OCI-LY3 (cell line): ENCODE measurements around the gene COG2.

ENCODE experiments used
- EZH2phosphoT487 ChIP-seq: fragments of 200-600 bp; shearing (Covaris generic); IDR thresholded peaks from 2 replicates; pipeline ENCODE4 v1.6.1; 2018; ENCODE audit warnings: antibody characterized with exemption, mixed run types, low read depth
- TF ChIP-seq, protein P1 (sequence below): fragments of 200-600, 300-600 bp; sonication (generic); IDR thresholded peaks from 2 replicates; pipeline ENCODE4 v1.5.1; 2014; ENCODE audit warnings: antibody characterized with exemption, low read length, low read depth

GRCh38 chr1:230728710-230729392, 86.6 kb downstream of the COG2 start:
- TF ChIP-seq, protein P1, sequence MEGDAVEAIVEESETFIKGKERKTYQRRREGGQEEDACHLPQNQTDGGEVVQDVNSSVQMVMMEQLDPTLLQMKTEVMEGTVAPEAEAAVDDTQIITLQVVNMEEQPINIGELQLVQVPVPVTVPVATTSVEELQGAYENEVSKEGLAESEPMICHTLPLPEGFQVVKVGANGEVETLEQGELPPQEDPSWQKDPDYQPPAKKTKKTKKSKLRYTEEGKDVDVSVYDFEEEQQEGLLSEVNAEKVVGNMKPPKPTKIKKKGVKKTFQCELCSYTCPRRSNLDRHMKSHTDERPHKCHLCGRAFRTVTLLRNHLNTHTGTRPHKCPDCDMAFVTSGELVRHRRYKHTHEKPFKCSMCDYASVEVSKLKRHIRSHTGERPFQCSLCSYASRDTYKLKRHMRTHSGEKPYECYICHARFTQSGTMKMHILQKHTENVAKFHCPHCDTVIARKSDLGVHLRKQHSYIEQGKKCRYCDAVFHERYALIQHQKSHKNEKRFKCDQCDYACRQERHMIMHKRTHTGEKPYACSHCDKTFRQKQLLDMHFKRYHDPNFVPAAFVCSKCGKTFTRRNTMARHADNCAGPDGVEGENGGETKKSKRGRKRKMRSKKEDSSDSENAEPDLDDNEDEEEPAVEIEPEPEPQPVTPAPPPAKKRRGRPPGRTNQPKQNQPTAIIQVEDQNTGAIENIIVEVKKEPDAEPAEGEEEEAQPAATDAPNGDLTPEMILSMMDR, result no peak
- no peak for TF ChIP-seq EZH2phosphoT487
